SH-SY5Y (cell line): ENCODE measurements around the gene SLC13A3.

Experiments used
- GATA2 ChIP-seq: IDR thresholded peaks from 2 replicates; pipeline ENCODE4 v1.6.1; 2011; ENCODE audit warnings: mild to moderate bottlenecking, low read depth, low read length
- GATA3 ChIP-seq: IDR thresholded peaks from 2 replicates; pipeline ENCODE4 v1.6.1; 2011; ENCODE audit warnings: low read depth, mild to moderate bottlenecking, low read length, moderate library complexity

- TF ChIP-seq GATA2 (no peak), GATA3 (no peak)
Observed at GRCh38 chr20:46512943-46513844, 138.1 kb downstream of the SLC13A3 start, which contains the start of gene ZNF334.
